ENCODE data around the gene MMAB. TPM values are rescaled to one million over a fixed set of nuclear protein-coding genes. Genes with fewer than 3 reads are reported as not detected.

MMAB gene
- total RNA-seq, 1 experiment from 2014 or later: 34.9 TPM

DNA sequence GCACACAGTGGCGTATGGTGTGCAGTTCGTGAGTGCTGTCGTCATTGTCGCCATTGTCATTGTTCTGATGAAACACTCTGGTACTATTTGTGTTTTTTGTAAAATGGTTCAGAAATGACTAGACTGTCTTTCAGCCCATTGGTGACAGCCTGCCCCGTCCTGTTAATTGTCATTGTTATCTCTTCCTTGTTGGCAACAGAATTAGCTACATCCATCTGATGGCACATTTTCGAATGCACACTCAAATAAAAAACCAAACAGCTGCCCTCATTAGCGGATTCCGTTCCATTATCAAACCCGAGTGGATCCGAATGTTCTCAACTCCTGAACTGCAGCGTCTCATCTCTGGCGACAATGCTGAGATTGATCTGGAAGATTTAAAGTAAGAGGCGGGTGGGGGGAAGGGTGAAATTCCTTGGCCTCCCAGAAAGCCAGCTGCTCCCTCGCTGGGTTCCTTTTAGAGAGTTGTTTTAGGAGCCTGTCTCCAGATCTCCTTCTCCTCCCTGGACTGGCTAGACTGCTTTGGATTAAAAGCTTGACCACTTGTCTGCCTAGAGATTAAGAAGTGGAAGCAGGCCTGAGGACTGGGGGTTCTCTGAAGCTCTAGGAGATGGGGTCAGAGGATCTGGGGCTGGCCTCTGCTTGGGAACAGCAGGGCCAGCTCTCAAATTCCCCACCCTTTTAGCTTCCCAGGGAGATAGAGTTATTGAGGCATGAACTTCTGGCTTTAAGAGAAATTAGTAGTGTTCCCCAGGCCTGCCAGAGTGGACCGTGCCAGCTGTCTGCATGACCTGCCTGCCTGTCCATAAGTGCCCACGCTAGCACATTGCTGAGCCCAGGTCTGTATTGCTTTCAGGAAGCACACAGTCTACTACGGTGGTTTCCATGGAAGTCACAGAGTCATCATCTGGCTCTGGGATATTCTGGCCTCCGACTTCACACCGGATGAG, 43.3 kb downstream of the MMAB start:
- ATAC-seq (no peak), DNase-seq (ENCODE audit: low read depth, low spot score) (no peak)
- Histone ChIP-seq H3K27me3 (ENCODE audit: insufficient read depth, low read length) (no peaks in the 10 kb centered on the region), H3K36me3 (ENCODE audit: control insufficient read depth in 1 of 2, insufficient read depth in 2 of 2, low read length in 2 of 2) (no peaks in the 10 kb centered on the region; a peak in 1 of 4 replicates), H3K4me3 (replicated peaks in 1 of 2; ENCODE audit: low read depth in 1 of 2, low read length in 2 of 2) (no peak overlapping the region), H3K9me3 (ENCODE audit: control insufficient read depth in 1 of 2, insufficient read depth in 1 of 2, low read depth in 1 of 2, low read length in 2 of 2) (no peaks in the 10 kb centered on the region), H4K20me1 (ENCODE audit: insufficient read depth) (no peaks in the 10 kb centered on the region), H2AFZ (ENCODE audit: low read depth, low read length, poor library complexity, severe bottlenecking) (no peak overlapping the region), H3K9me2 (ENCODE audit: insufficient read depth) (no peaks in the 10 kb centered on the region), H3K9ac (ENCODE audit: low read length) (no peak overlapping the region), H3K4me1 (ENCODE audit: control insufficient read depth in 1 of 2, insufficient read depth in 2 of 2, low read length in 2 of 2) (no peaks in the 10 kb centered on the region), H3K4me2 (ENCODE audit: low read length) (no peak overlapping the region), H3K27ac (ENCODE audit: low read depth, low read length) (no peak overlapping the region), H3K79me2 (ENCODE audit: insufficient read depth, low read length) (no peaks in the 10 kb centered on the region)
- TF ChIP-seq FOSL1 (IDR thresholded peaks at IDR 0.05; ENCODE audit: low read depth) (no peak), ZBTB33 (IDR thresholded peaks at IDR 0.05; ENCODE audit: extremely low read depth, insufficient replicate concordance, low read length) (no peak), YY1 (IDR thresholded peaks at IDR 0.05; ENCODE audit: extremely low read depth, insufficient replicate concordance, low read depth, low read length) (no peak), ZNF274 (IDR thresholded peaks at IDR 0.05; ENCODE audit: low read depth, low read length) (no peak), RAD21 (IDR thresholded peaks at IDR 0.05; ENCODE audit: low read depth) (no peak), TCF7L2 (IDR thresholded peaks at IDR 0.05; ENCODE audit: borderline replicate concordance, extremely low read depth, insufficient read depth, insufficient read length) (no peak), MAX (IDR thresholded peaks at IDR 0.05) (no peak), SP1 (IDR thresholded peaks at IDR 0.05; ENCODE audit: low read depth) (no peak), JUND (IDR thresholded peaks at IDR 0.05) (no peak), ELF1 (IDR thresholded peaks at IDR 0.05; ENCODE audit: borderline replicate concordance, low read depth) (no peak), CBX3 (IDR thresholded peaks at IDR 0.05; ENCODE audit: low read depth) (no peak), SRF (IDR thresholded peaks at IDR 0.05; ENCODE audit: low read depth) (no peak), EZH2phosphoT487 (IDR thresholded peaks at IDR 0.05; ENCODE audit: borderline replicate concordance) (no peak), SIN3A (IDR thresholded peaks at IDR 0.05; ENCODE audit: low read depth) (no peak)
- TF ChIP-seq, protein P1, sequence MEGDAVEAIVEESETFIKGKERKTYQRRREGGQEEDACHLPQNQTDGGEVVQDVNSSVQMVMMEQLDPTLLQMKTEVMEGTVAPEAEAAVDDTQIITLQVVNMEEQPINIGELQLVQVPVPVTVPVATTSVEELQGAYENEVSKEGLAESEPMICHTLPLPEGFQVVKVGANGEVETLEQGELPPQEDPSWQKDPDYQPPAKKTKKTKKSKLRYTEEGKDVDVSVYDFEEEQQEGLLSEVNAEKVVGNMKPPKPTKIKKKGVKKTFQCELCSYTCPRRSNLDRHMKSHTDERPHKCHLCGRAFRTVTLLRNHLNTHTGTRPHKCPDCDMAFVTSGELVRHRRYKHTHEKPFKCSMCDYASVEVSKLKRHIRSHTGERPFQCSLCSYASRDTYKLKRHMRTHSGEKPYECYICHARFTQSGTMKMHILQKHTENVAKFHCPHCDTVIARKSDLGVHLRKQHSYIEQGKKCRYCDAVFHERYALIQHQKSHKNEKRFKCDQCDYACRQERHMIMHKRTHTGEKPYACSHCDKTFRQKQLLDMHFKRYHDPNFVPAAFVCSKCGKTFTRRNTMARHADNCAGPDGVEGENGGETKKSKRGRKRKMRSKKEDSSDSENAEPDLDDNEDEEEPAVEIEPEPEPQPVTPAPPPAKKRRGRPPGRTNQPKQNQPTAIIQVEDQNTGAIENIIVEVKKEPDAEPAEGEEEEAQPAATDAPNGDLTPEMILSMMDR (IDR thresholded peaks at IDR 0.05 in 2 of 3, conservative IDR thresholded peaks at IDR 0.05 in 1 of 3; ENCODE audit: borderline replicate concordance in 1 of 3, insufficient read depth in 1 of 3, low read depth in 2 of 3, low read length in 2 of 3): no peak
- TF ChIP-seq, protein P2, sequence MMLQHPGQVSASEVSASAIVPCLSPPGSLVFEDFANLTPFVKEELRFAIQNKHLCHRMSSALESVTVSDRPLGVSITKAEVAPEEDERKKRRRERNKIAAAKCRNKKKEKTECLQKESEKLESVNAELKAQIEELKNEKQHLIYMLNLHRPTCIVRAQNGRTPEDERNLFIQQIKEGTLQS (IDR thresholded peaks at IDR 0.05): no peak
- intact Hi-C loops (cut with micrococcal nuclease): no loop called here
- BruUV-seq (replicated peaks): no TSS peak
- ChIA-PET CTCF (no interaction called here), RAD21 (ENCODE audit: low non-redundant PET in 1 of 2, low total read pairs in 2 of 2, uncharacterized antibody in 2 of 2, unreplicated experiment in 2 of 2) (no interaction called here), POLR2A (no interaction called here)
